Testis (tissue), 3 donors: ENCODE measurements around the gene CD109. TPM values are rescaled to one million over a fixed set of nuclear protein-coding genes. Genes with fewer than 3 reads are reported as not detected.
"Not testable (repeated sequence)": the region's sequence is repeated elsewhere in the genome, so short reads cannot be mapped to it uniquely, and the experiment has no call there.

ENCODE experiments used
- DNase-seq: peaks from one replicate; pipeline ENCODE4 v3.0.0-alpha.2; 2019
- H3K27ac ChIP-seq, 2 donors: fragments of 200-600 bp; sonication (generic); one replicate each; pipeline ENCODE4 v1.5.1; 2019
- H3K27me3 ChIP-seq: fragments of 200-600 bp; sonication (generic); one replicate; pipeline ENCODE4 v1.5.1; 2019
- H3K36me3 ChIP-seq: fragments of 200-600 bp; sonication (generic); one replicate; pipeline ENCODE4 v1.5.1; 2017; ENCODE audit warnings: low read depth; ENCODE audit errors: missing control alignments
- H3K4me1 ChIP-seq: fragments of 200-600 bp; sonication (generic); one replicate; pipeline ENCODE4 v1.5.1; 2019
- H3K4me3 ChIP-seq, 2 donors: fragments of 200-600 bp; sonication (generic); one replicate each; pipeline ENCODE4 v1.5.1; 2017 to 2019
- H3K9me3 ChIP-seq: fragments of 200-600 bp; sonication (generic); one replicate; pipeline ENCODE4 v1.5.1; 2017
- POLR2A ChIP-seq: fragments of 450-650 bp; IDR thresholded peaks from one replicate; pipeline ENCODE4 v1.6.1; 2017; ENCODE audit warnings: antibody characterized with exemption, mild to moderate bottlenecking, moderate library complexity
- WGBS, 2 donors: methylation state at CpG; one replicate each; pipeline ENCODE4 v1.1.5; 2018; 5-methylcytosine and 5-hydroxymethylcytosine counted together
- intact Hi-C: fragments of 100-400 bp; cut with DNase I; formaldehyde crosslinking; loops from one replicate; pipeline ENCODE4 v1.15.1; 2023; ENCODE audit warnings: low total_unique reads
- polyA plus RNA-seq: library from polyadenylated mRNA; stranded (reverse); fragments of 350-450 nt; fragmentation: Illumina TruSeq; extraction: RNeasy Lipid Tissue Mini Kit (QIAGEN cat#74804); gene quantifications from one replicate; pipeline ENCODE4 v1.2.3, GENCODE V29; 2014; ENCODE audit warnings: low read depth, low replicate concordance; ENCODE audit not compliant: insufficient read depth
- total RNA-seq, 2 donors: library from RNA; depleted of rRNA; stranded (reverse); fragments of >200 nt; gene quantifications; one replicate each; pipeline ENCODE4 v1.2.3, GENCODE V29; 2016
- TF ChIP-seq, protein P1 (sequence below), 3 experiments: fragments of 450-650 bp in 2 of 3; fragments of 200-600 bp in 1 of 3; sonication (generic) in 1 of 3; IDR thresholded peaks; one replicate each; pipeline ENCODE4 v1.5.1; 2016 to 2019; ENCODE audit warnings: antibody characterized with exemption in 3 of 3, mild to moderate bottlenecking in 2 of 3, moderate library complexity in 1 of 3

The CD109 gene
- total and polyA plus RNA-seq, 3 donors from 2014 or later: 4.0 to 7.0 (median 5.4) TPM

DNA sequence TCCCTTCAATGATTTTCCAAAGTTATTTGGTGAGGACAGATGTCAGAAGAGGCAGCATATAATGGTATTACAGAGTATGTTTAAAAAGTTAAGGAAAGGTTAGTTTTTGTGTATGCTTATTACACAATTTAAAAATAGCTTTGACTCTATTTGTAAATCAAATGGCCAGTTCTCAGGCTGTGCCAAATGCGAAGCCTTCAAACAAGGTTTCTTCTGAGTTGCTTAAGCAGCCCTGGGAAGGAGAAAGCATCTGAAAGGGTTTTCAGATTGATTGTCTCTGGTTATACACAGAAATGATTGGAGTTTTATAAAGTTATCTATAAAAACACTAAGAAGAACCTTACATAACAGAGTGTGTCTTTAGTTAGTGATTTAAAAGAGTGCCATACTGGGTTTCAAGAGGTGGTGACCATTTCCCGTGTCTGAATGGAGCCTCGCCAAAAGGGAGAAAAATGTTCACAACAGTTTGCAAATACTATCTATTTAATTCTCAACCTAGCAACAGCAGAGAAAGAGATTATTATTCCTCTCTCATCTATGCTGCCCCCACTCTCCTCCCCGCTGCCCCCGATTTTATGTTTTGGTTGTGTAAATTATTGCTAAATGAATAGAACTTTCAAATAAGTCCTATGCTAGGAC, 16.7 kb downstream of the CD109 start:
- Histone ChIP-seq H3K4me3 (no peak overlapping the region), H3K27me3 (no peaks in the 10 kb centered on the region), H3K4me1 (no peaks in the 10 kb centered on the region), H3K36me3 (no peaks in the 10 kb centered on the region), H3K9me3 (no peaks in the 10 kb centered on the region), H3K27ac (no peak overlapping the region)
- intact Hi-C loops: no loop called here
- TF ChIP-seq, protein P1, sequence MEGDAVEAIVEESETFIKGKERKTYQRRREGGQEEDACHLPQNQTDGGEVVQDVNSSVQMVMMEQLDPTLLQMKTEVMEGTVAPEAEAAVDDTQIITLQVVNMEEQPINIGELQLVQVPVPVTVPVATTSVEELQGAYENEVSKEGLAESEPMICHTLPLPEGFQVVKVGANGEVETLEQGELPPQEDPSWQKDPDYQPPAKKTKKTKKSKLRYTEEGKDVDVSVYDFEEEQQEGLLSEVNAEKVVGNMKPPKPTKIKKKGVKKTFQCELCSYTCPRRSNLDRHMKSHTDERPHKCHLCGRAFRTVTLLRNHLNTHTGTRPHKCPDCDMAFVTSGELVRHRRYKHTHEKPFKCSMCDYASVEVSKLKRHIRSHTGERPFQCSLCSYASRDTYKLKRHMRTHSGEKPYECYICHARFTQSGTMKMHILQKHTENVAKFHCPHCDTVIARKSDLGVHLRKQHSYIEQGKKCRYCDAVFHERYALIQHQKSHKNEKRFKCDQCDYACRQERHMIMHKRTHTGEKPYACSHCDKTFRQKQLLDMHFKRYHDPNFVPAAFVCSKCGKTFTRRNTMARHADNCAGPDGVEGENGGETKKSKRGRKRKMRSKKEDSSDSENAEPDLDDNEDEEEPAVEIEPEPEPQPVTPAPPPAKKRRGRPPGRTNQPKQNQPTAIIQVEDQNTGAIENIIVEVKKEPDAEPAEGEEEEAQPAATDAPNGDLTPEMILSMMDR (IDR thresholded peaks at IDR 0.05): no peak
- TF ChIP-seq POLR2A: no peak
- 85 to 91% methylated on average over 5 of the region's 5 CpGs for WGBS, 2 donors
- DNase-seq: no peak

- 68 to 74% methylated on average over 8 of the region's 8 CpGs for WGBS, 2 donors
- no peak overlapping the region for H3K4me3 ChIP-seq
- intact Hi-C loops: no loop called here
- H3K27me3 ChIP-seq: no peaks in the 10 kb centered on the region
- no peaks in the 10 kb centered on the region for H3K4me1 ChIP-seq
- H3K36me3 ChIP-seq: no peaks in the 10 kb centered on the region
- no peak for TF ChIP-seq POLR2A
- TF ChIP-seq, protein P1 (IDR thresholded peaks at IDR 0.05): no peak
- no peaks in the 10 kb centered on the region for H3K9me3 ChIP-seq
- H3K27ac ChIP-seq: no peak overlapping the region
- no peak for DNase-seq
Measured at GRCh38 chr6:73713426-73714147, 17.6 kb downstream of the CD109 start.

- H3K9me3 ChIP-seq, H3K4me3 ChIP-seq, DNase-seq, intact Hi-C loops, H3K27ac ChIP-seq, H3K4me1 ChIP-seq, H3K27me3 ChIP-seq, H3K36me3 ChIP-seq: not testable (repeated sequence)
- WGBS, 2 donors: 90 to 93% methylated on average over 5 of the region's 5 CpGs
Measured at GRCh38 chr6:73715111-73715508, 19.1 kb downstream of the CD109 start.

- no peak for DNase-seq
- no peak overlapping the region for H3K4me3 ChIP-seq
- H3K27ac ChIP-seq: no peak overlapping the region
- H3K4me1 ChIP-seq: no peaks in the 10 kb centered on the region
- TF ChIP-seq, protein P1 (IDR thresholded peaks at IDR 0.05): no peak
- no peak for TF ChIP-seq POLR2A
- 78 to 88% methylated on average over 2 of the region's 2 CpGs for WGBS, 2 donors
- H3K27me3 ChIP-seq: no peaks in the 10 kb centered on the region
- no peaks in the 10 kb centered on the region for H3K9me3 ChIP-seq
- no peaks in the 10 kb centered on the region for H3K36me3 ChIP-seq
- intact Hi-C loops: no loop called here
Measured at GRCh38 chr6:73719046-73719445, 23.0 kb downstream of the CD109 start.

DNA sequence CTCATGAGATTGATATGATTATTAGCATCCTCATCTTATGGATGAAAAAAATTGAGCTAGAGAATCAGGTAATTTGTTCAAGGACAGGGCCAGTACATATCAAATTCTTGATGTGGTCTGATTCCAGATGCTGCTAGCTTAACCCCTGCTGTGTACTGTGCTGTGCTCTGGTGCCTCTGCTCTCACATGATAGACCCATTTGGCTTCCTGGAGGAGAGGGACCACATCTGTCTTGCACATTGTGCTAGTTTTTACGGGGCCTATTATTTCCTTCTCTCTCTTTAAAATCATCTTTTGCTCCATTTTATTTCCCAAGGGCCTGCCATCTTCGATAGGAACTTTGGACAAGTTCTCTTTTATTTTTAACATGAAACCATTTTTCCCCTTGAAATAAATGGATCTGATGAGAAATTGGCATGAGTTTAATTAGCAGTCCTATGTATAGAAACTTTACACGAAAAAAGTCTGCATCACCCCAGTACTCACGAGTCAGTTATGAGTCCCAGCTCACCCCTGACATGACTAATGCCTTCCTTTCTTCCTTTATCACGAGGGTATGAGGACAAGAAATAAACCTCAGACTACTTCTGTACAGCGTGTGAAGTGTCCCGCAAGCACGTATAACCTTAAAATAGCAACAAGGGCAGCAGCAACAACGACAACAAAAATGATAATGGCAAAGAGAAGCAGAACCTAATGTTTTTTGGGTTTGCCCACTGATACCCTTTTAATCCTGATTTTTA, 26.5 kb downstream of the CD109 start:
- WGBS, 2 donors: 72 to 77% methylated on average over 9 of the region's 9 CpGs
- Histone ChIP-seq H3K27me3 (no peaks in the 10 kb centered on the region), H3K27ac (no peak overlapping the region), H3K36me3 (no peaks in the 10 kb centered on the region), H3K4me3 (no peak overlapping the region), H3K9me3 (no peaks in the 10 kb centered on the region), H3K4me1 (no peaks in the 10 kb centered on the region)
- DNase-seq: no peak
- intact Hi-C loops: no loop called here
- TF ChIP-seq, protein P1 (IDR thresholded peaks at IDR 0.05): no peak

GRCh38 chr6:73723480-73723879, 27.5 kb downstream of the CD109 start:
- H3K27ac ChIP-seq, DNase-seq, H3K9me3 ChIP-seq, H3K36me3 ChIP-seq, intact Hi-C loops, H3K4me1 ChIP-seq, H3K4me3 ChIP-seq, H3K27me3 ChIP-seq: not testable (repeated sequence)
- 77 to 92% methylated on average over 2 of the region's 2 CpGs for WGBS, 2 donors
